ENCODE measurements around the gene GRPEL2. TPM values are rescaled to one million over a fixed set of nuclear protein-coding genes. Genes with fewer than 3 reads are reported as not detected.
A peak's percentile ranks its signal among the peaks of the same experiment; 100 is the strongest.

GRPEL2 gene
- total RNA-seq, 6 donors from 2014 or later, result 7.3 to 22.1 (median 12.9) TPM

GRCh38 chr5:149324641-149325040 lies 20.7 kb upstream of the GRPEL2 start:
- no peak overlapping the region for H3K4me3 ChIP-seq
- H3K9me3 ChIP-seq, result no peaks in the 10 kb centered on the region
- WGBS, 2 donors, result 77 to 93% methylated on average over 2 of the region's 2 CpGs
- ATAC-seq (ENCODE audit: low FRiP score in 2 of 2) (no peak), DNase-seq (no peak)
- peaks cover 0 to 13% (median 2%) of the 10 kb centered on the region in 4 donors for H3K36me3 ChIP-seq
- TF ChIP-seq, protein P1, sequence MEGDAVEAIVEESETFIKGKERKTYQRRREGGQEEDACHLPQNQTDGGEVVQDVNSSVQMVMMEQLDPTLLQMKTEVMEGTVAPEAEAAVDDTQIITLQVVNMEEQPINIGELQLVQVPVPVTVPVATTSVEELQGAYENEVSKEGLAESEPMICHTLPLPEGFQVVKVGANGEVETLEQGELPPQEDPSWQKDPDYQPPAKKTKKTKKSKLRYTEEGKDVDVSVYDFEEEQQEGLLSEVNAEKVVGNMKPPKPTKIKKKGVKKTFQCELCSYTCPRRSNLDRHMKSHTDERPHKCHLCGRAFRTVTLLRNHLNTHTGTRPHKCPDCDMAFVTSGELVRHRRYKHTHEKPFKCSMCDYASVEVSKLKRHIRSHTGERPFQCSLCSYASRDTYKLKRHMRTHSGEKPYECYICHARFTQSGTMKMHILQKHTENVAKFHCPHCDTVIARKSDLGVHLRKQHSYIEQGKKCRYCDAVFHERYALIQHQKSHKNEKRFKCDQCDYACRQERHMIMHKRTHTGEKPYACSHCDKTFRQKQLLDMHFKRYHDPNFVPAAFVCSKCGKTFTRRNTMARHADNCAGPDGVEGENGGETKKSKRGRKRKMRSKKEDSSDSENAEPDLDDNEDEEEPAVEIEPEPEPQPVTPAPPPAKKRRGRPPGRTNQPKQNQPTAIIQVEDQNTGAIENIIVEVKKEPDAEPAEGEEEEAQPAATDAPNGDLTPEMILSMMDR (IDR thresholded peaks at IDR 0.05), result no peak
- TF ChIP-seq POLR2A (IDR thresholded peaks at IDR 0.05) (no peak), EP300 (IDR thresholded peaks at IDR 0.05) (no peak), POLR2AphosphoS5 (IDR thresholded peaks at IDR 0.05) (no peak)
- H3K27ac ChIP-seq, result peak overlapping the region in 2 of 4 donors; percentile 51 to 74
- H3K4me1 ChIP-seq, result peaks cover 15 to 24% (median 22%) of the 10 kb centered on the region in 4 donors
- H3K27me3 ChIP-seq, result no peaks in the 10 kb centered on the region

DNA sequence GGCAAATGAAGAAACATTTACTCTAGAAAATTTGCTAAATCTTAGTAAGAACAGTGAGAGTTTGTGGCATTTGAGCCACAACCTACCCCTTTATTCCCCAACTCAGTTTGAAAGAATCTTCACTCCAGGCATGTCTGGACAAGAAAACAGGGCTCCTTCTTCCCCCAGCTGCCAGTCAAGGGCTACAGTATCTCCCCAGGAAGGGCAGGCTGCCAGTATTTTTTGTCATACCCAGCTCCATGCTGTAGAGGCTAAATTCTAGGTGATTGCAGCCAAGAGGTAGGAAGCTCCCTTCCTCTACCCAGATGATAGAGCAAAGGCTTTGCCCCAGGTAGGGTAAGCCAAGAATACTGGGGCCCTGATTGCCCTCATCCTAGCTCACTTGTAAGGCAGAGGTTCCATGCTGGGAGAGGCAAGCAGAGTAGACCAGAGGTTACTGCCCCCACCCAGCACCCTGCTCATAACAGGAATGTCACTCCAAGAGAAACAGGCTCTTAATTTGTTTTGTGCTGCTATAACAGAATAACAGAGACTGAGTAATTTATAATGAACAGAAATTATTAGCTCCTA lies 20.0 kb upstream of the GRPEL2 start:
- peaks cover 0 to 18% (median 2%) of the 10 kb centered on the region in 4 donors for H3K36me3 ChIP-seq
- no peak for ATAC-seq (ENCODE audit: low FRiP score in 2 of 2)
- peak overlapping the region in 2 of 4 donors; percentile 51 to 74 for H3K27ac ChIP-seq
- peaks cover 15 to 22% (median 19%) of the 10 kb centered on the region in 4 donors for H3K4me1 ChIP-seq
- no peak overlapping the region for H3K4me3 ChIP-seq
- no peak for DNase-seq
- H3K27me3 ChIP-seq, result no peaks in the 10 kb centered on the region
- no peak for TF ChIP-seq EP300 (IDR thresholded peaks at IDR 0.05)
- TF ChIP-seq POLR2A (IDR thresholded peaks at IDR 0.05), result no peak
- TF ChIP-seq POLR2AphosphoS5 (IDR thresholded peaks at IDR 0.05), result no peak
- TF ChIP-seq, protein P1 (IDR thresholded peaks at IDR 0.05), result no peak
- H3K9me3 ChIP-seq, result no peaks in the 10 kb centered on the region

DNA sequence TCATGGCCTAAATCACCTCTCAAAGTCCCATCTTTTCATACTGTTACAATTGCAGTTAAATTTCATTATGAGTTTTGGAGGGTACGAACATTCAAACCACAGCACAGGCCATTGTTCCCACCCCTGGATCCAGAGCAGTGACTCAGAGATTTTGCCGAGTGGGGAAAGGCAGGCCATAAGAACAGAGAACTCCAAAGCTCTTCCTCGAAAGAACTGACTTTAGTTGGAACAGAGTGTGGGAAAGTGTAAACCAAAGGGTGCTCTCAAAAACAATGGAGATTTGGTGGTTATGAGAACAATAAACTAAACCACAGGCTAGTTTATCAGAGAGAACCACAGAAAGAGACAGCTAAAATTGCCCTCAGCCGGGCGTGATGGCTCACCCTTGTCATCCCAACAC lies 19.4 kb upstream of the GRPEL2 start:
- no peak for TF ChIP-seq EP300 (IDR thresholded peaks at IDR 0.05)
- no peak for TF ChIP-seq POLR2AphosphoS5 (IDR thresholded peaks at IDR 0.05)
- TF ChIP-seq, protein P1 (IDR thresholded peaks at IDR 0.05), result no peak
- TF ChIP-seq POLR2A (IDR thresholded peaks at IDR 0.05), result no peak
- 76 to 89% methylated on average over 5 of the region's 5 CpGs for WGBS, 2 donors
- H3K9me3 ChIP-seq, result no peaks in the 10 kb centered on the region
- no peak overlapping the region for H3K4me3 ChIP-seq
- H3K36me3 ChIP-seq, result peaks cover 0 to 22% (median 2%) of the 10 kb centered on the region in 4 donors
- no peaks in the 10 kb centered on the region for H3K27me3 ChIP-seq
- no peak for DNase-seq
- H3K4me1 ChIP-seq, result peaks cover 8 to 15% (median 13%) of the 10 kb centered on the region in 4 donors
- no peak for ATAC-seq (ENCODE audit: low FRiP score in 2 of 2)
- no peak overlapping the region for H3K27ac ChIP-seq

GRCh38 chr5:149326611-149327010 lies 18.7 kb upstream of the GRPEL2 start:
- TF ChIP-seq EP300 (IDR thresholded peaks at IDR 0.05), result no peak
- TF ChIP-seq POLR2A (IDR thresholded peaks at IDR 0.05), result no peak
- TF ChIP-seq, protein P1 (IDR thresholded peaks at IDR 0.05), result no peak
- TF ChIP-seq POLR2AphosphoS5 (IDR thresholded peaks at IDR 0.05), result no peak
- 77 to 83% methylated on average over 3 of the region's 3 CpGs for WGBS, 2 donors
- Histone ChIP-seq H3K27ac (no peak overlapping the region), H3K4me3 (no peak overlapping the region), H3K4me1 (peaks cover 5 to 11% (median 10%) of the 10 kb centered on the region in 4 donors), H3K36me3 (peaks cover 0 to 26% (median 2%) of the 10 kb centered on the region in 4 donors), H3K27me3 (no peaks in the 10 kb centered on the region), H3K9me3 (no peaks in the 10 kb centered on the region)
- no peak for DNase-seq
- ATAC-seq (ENCODE audit: low FRiP score in 2 of 2), result no peak

GRCh38 chr5:149328177-149328576 lies 17.1 kb upstream of the GRPEL2 start:
- H3K27me3 ChIP-seq, result no peaks in the 10 kb centered on the region
- no peak overlapping the region for H3K27ac ChIP-seq
- peaks cover 0 to under 1% (median 0%) of the 10 kb centered on the region in 4 donors for H3K4me1 ChIP-seq
- TF ChIP-seq, protein P1 (IDR thresholded peaks at IDR 0.05), result no peak
- TF ChIP-seq POLR2AphosphoS5 (IDR thresholded peaks at IDR 0.05) (no peak), EP300 (IDR thresholded peaks at IDR 0.05) (no peak), POLR2A (IDR thresholded peaks at IDR 0.05) (no peak)
- peaks cover 0 to 32% (median 9%) of the 10 kb centered on the region in 4 donors for H3K36me3 ChIP-seq
- H3K4me3 ChIP-seq, result no peak overlapping the region
- no peaks in the 10 kb centered on the region for H3K9me3 ChIP-seq
- no peak for ATAC-seq (ENCODE audit: low FRiP score in 2 of 2)
- no peak for DNase-seq
- WGBS, 2 donors, result 93 to 94% methylated on average over 5 of the region's 5 CpGs

All from upper lobe of left lung (tissue), 6 donors.